ENCODE data around the gene SLCO2A1.

The SLCO2A1 gene

GRCh38 chr3:133984975-133985374 lies 44.8 kb downstream of the SLCO2A1 start:
- ChIA-PET POLR2A (interaction anchor here (0.5 kb wide), 1 partner anchor 31 kb away, joined by 4 read pairs; no protein-coding TSS in a partner anchor), CTCF (interaction anchor here (0.7 kb wide), 1 partner anchor 17 kb away, joined by 3 read pairs; no protein-coding TSS in a partner anchor)
- no peak overlapping the region for H3K4me3 ChIP-seq (ENCODE audit: low read depth, low read length)
- no peak for TF ChIP-seq ZSCAN23 (tag by site-specific recombination; IDR thresholded peaks at IDR 0.05)
- no peak for TF ChIP-seq ZNF211 (tag by site-specific recombination; IDR thresholded peaks at IDR 0.05; ENCODE audit: low read depth)
- TF ChIP-seq ZNF670 (tag by site-specific recombination; IDR thresholded peaks at IDR 0.05; ENCODE audit: low read depth), result no peak
- no peak for TF ChIP-seq ZNF449 (tag by site-specific recombination; IDR thresholded peaks at IDR 0.05)
- TF ChIP-seq SALL2 (tag by site-specific recombination; IDR thresholded peaks at IDR 0.05; ENCODE audit: borderline replicate concordance), result no peak
- no peak for TF ChIP-seq TCF7L2 (IDR thresholded peaks at IDR 0.05; ENCODE audit: borderline replicate concordance, low read depth, low read length)
- no peak for TF ChIP-seq ZSCAN4 (tag by site-specific recombination; IDR thresholded peaks at IDR 0.05)
- TF ChIP-seq ZNF830 (tag by site-specific recombination; IDR thresholded peaks at IDR 0.05; ENCODE audit: low read depth), result no peak
- TF ChIP-seq ZNF132 (tag by site-specific recombination; IDR thresholded peaks at IDR 0.05; ENCODE audit: borderline replicate concordance), result no peak
- TF ChIP-seq ZNF76 (tag by site-specific recombination; IDR thresholded peaks at IDR 0.05; ENCODE audit: borderline replicate concordance, low read depth), result no peak
- TF ChIP-seq ZBTB44 (tag by site-specific recombination; IDR thresholded peaks at IDR 0.05), result no peak
- no peak for TF ChIP-seq ZEB2 (tag by site-specific recombination; IDR thresholded peaks at IDR 0.05)
- no peak for TF ChIP-seq REPIN1 (tag by site-specific recombination; IDR thresholded peaks at IDR 0.05; ENCODE audit: low read depth)
- H3K9me3 ChIP-seq (ENCODE audit: control insufficient read depth, insufficient read depth, low read depth, low read length), result no peaks in the 10 kb centered on the region
- H3K27ac ChIP-seq (ENCODE audit: extremely low read depth, low read depth, low read length), result no peak overlapping the region
- H3K4me1 ChIP-seq (ENCODE audit: control insufficient read depth, insufficient read depth, low read length), result peaks cover 8% of the 10 kb centered on the region
- no peaks in the 10 kb centered on the region for H3K36me3 ChIP-seq (ENCODE audit: control insufficient read depth in 2 of 2, insufficient read depth in 1 of 2, low read length in 2 of 2)

GRCh38 chr3:133983576-133984560 lies 45.9 kb downstream of the SLCO2A1 start:
- H3K36me3 ChIP-seq (ENCODE audit: control insufficient read depth in 2 of 2, insufficient read depth in 1 of 2, low read length in 2 of 2), result no peaks in the 10 kb centered on the region
- ChIA-PET CTCF (interaction anchor here (1.4 kb wide), 1 partner anchor 19 kb away, joined by 4 read pairs; no protein-coding TSS in a partner anchor), POLR2A (no interaction called here)
- H3K27ac ChIP-seq (ENCODE audit: extremely low read depth, low read depth, low read length), result no peak overlapping the region
- H3K4me1 ChIP-seq (ENCODE audit: control insufficient read depth, insufficient read depth, low read length), result peaks cover 8% of the 10 kb centered on the region
- no peaks in the 10 kb centered on the region for H3K9me3 ChIP-seq (ENCODE audit: control insufficient read depth, insufficient read depth, low read depth, low read length)
- H3K4me3 ChIP-seq (ENCODE audit: low read depth, low read length), result no peak overlapping the region
- TF ChIP-seq ZIC2 (tag by site-specific recombination; IDR thresholded peaks at IDR 0.05), result no peak
- TF ChIP-seq ZNF26 (tag by site-specific recombination; IDR thresholded peaks at IDR 0.05), result no peak
- TF ChIP-seq ZNF140 (tag by site-specific recombination; IDR thresholded peaks at IDR 0.05), result no peak
- no peak for TF ChIP-seq ZNF426 (tag by site-specific recombination; IDR thresholded peaks at IDR 0.05)
- no peak for TF ChIP-seq INSM2 (tag by site-specific recombination; IDR thresholded peaks at IDR 0.05)
- no peak for TF ChIP-seq ZBTB26 (tag by site-specific recombination; optimal IDR thresholded peaks at IDR 0.05)
- TF ChIP-seq ZNF202 (tag by site-specific recombination; IDR thresholded peaks at IDR 0.05; ENCODE audit: borderline replicate concordance), result no peak
